ENCODE measurements around the gene SFMBT2. TPM values are rescaled to one million over a fixed set of nuclear protein-coding genes. Genes with fewer than 3 reads are reported as not detected.
A peak's percentile ranks its signal among the peaks of the same experiment; 100 is the strongest.
"Not testable (repeated sequence)": the region's sequence is repeated elsewhere in the genome, so short reads cannot be mapped to it uniquely, and the experiment has no call there.

SFMBT2 gene
- total RNA-seq, 2 experiments from 2014 or later: 63.1 to 63.2 TPM

- not testable (repeated sequence) for ATAC-seq
These were observed 198.1 kb downstream of the SFMBT2 start for GRCh38 chr10:7212696-7213095.

GRCh38 chr10:7211857-7212577, 198.8 kb downstream of the SFMBT2 start:
- CTCF ChIA-PET: no interaction called here
- H3K27ac Mint-ChIP-seq: no peak overlapping the region
- DNase-seq: no peak
- H3K4me3 Mint-ChIP-seq: no peak overlapping the region
- peaks cover 4% of the 10 kb centered on the region for H3K4me1 Mint-ChIP-seq (ENCODE audit: low read depth)
- H3K9me3 Mint-ChIP-seq (ENCODE audit: insufficient read depth): no peaks in the 10 kb centered on the region
- H3K27me3 Mint-ChIP-seq (ENCODE audit: low read depth): no peaks in the 10 kb centered on the region
- POLR2A ChIA-PET: no interaction called here
- ATAC-seq: no peak
- H3K36me3 Mint-ChIP-seq (ENCODE audit: low read depth): peaks cover 85% of the 10 kb centered on the region

More at GRCh38 chr10:7212696-7213095, 198.1 kb downstream of the SFMBT2 start:
- H3K27ac Mint-ChIP-seq; H3K9me3 Mint-ChIP-seq (ENCODE audit: insufficient read depth); CTCF ChIA-PET; DNase-seq; POLR2A ChIA-PET; H3K4me1 Mint-ChIP-seq (ENCODE audit: low read depth); H3K4me3 Mint-ChIP-seq; H3K27me3 Mint-ChIP-seq (ENCODE audit: low read depth): not testable (repeated sequence)
- peaks cover 83% of the 10 kb centered on the region for H3K36me3 Mint-ChIP-seq (ENCODE audit: low read depth)

GRCh38 chr10:7210516-7210915, 200.3 kb downstream of the SFMBT2 start:
- ATAC-seq (no peak), DNase-seq (no peak)
- Mint-ChIP-seq H3K27ac (no peak overlapping the region), H3K36me3 (ENCODE audit: low read depth) (peaks cover 85% of the 10 kb centered on the region), H3K4me1 (ENCODE audit: low read depth) (peaks cover 4% of the 10 kb centered on the region), H3K4me3 (no peak overlapping the region), H3K9me3 (ENCODE audit: insufficient read depth) (no peaks in the 10 kb centered on the region), H3K27me3 (ENCODE audit: low read depth) (no peaks in the 10 kb centered on the region)
- ChIA-PET CTCF (no interaction called here), POLR2A (no interaction called here)

GRCh38 chr10:7209458-7209857, 201.4 kb downstream of the SFMBT2 start:
- POLR2A ChIA-PET: no interaction called here

GRCh38 chr10:7206412-7207100, 204.3 kb downstream of the SFMBT2 start:
- CTCF ChIA-PET: no interaction called here
- H3K36me3 Mint-ChIP-seq (ENCODE audit: low read depth): peaks cover 73% of the 10 kb centered on the region
- H3K27ac Mint-ChIP-seq: peak overlapping the region; percentile 23
- no peaks in the 10 kb centered on the region for H3K27me3 Mint-ChIP-seq (ENCODE audit: low read depth)
- DNase-seq: no peak
- H3K4me1 Mint-ChIP-seq (ENCODE audit: low read depth): peaks cover 4% of the 10 kb centered on the region
- no peak for ATAC-seq
- no peaks in the 10 kb centered on the region for H3K9me3 Mint-ChIP-seq (ENCODE audit: insufficient read depth)
- POLR2A ChIA-PET: no interaction called here
- H3K4me3 Mint-ChIP-seq: no peak overlapping the region

More at GRCh38 chr10:7209458-7209857, 201.4 kb downstream of the SFMBT2 start:
- Mint-ChIP-seq H3K4me1 (ENCODE audit: low read depth) (peaks cover 4% of the 10 kb centered on the region), H3K9me3 (ENCODE audit: insufficient read depth) (no peaks in the 10 kb centered on the region), H3K27me3 (ENCODE audit: low read depth) (no peaks in the 10 kb centered on the region), H3K27ac (no peak overlapping the region), H3K4me3 (no peak overlapping the region), H3K36me3 (ENCODE audit: low read depth) (peaks cover 77% of the 10 kb centered on the region)
- DNase-seq (no peak), ATAC-seq (no peak)
- CTCF ChIA-PET: no interaction called here

GRCh38 chr10:7205656-7206055, 205.2 kb downstream of the SFMBT2 start:
- ChIA-PET CTCF (no interaction called here), POLR2A (no interaction called here)
- no peak for ATAC-seq
- no peak overlapping the region for H3K27ac Mint-ChIP-seq
- no peak overlapping the region for H3K4me3 Mint-ChIP-seq
- H3K27me3 Mint-ChIP-seq (ENCODE audit: low read depth): no peaks in the 10 kb centered on the region
- peaks cover 3% of the 10 kb centered on the region for H3K4me1 Mint-ChIP-seq (ENCODE audit: low read depth)
- H3K36me3 Mint-ChIP-seq (ENCODE audit: low read depth): peaks cover 78% of the 10 kb centered on the region
- H3K9me3 Mint-ChIP-seq (ENCODE audit: insufficient read depth): no peaks in the 10 kb centered on the region
- no peak for DNase-seq

- Mint-ChIP-seq H3K9me3 (ENCODE audit: insufficient read depth) (no peaks in the 10 kb centered on the region), H3K36me3 (ENCODE audit: low read depth) (peaks cover 78% of the 10 kb centered on the region), H3K4me3 (no peak overlapping the region), H3K4me1 (ENCODE audit: low read depth) (no peaks in the 10 kb centered on the region), H3K27ac (peak overlapping the region; percentile 26), H3K27me3 (ENCODE audit: low read depth) (no peaks in the 10 kb centered on the region)
- POLR2A ChIA-PET: no interaction called here
- CTCF ChIA-PET: interaction anchor here (0.9 to 1.4 kb wide), 2 partner anchors 10 to 82 kb away, joined by 3 read pairs; no protein-coding TSS in a partner anchor
- DNase-seq: no peak
- ATAC-seq: no peak
These were observed 208.0 kb downstream of the SFMBT2 start for GRCh38 chr10:7202793-7203355.

GRCh38 chr10:7199152-7199760, 211.6 kb downstream of the SFMBT2 start:
- CTCF ChIA-PET: no interaction called here
- Mint-ChIP-seq H3K4me3 (no peak overlapping the region), H3K27me3 (ENCODE audit: low read depth) (no peaks in the 10 kb centered on the region), H3K27ac (no peak overlapping the region), H3K9me3 (ENCODE audit: insufficient read depth) (peaks cover 12% of the 10 kb centered on the region), H3K36me3 (ENCODE audit: low read depth) (peaks cover 88% of the 10 kb centered on the region), H3K4me1 (ENCODE audit: low read depth) (peaks cover 22% of the 10 kb centered on the region)
- ATAC-seq: no peak
- POLR2A ChIA-PET: no interaction called here
- no peak for DNase-seq

GRCh38 chr10:7196284-7196683, 214.6 kb downstream of the SFMBT2 start:
- POLR2A ChIA-PET: no interaction called here
- peaks cover 50% of the 10 kb centered on the region for H3K4me1 Mint-ChIP-seq (ENCODE audit: low read depth)

GRCh38 chr10:7195118-7195517, 215.7 kb downstream of the SFMBT2 start:
- POLR2A ChIA-PET: interaction anchor here (0.7 kb wide), 1 partner anchor 593 kb away, joined by 3 read pairs; the partner anchor contains the start of gene KIN

More at GRCh38 chr10:7196284-7196683, 214.6 kb downstream of the SFMBT2 start:
- no peaks in the 10 kb centered on the region for H3K27me3 Mint-ChIP-seq (ENCODE audit: low read depth)
- H3K27ac Mint-ChIP-seq: peak overlapping the region; percentile 61
- DNase-seq (no peak), ATAC-seq (no peak)
- no peak overlapping the region for H3K4me3 Mint-ChIP-seq
- CTCF ChIA-PET: no interaction called here
- peaks cover 12% of the 10 kb centered on the region for H3K9me3 Mint-ChIP-seq (ENCODE audit: insufficient read depth)
- peaks cover 90% of the 10 kb centered on the region for H3K36me3 Mint-ChIP-seq (ENCODE audit: low read depth)

GRCh38 chr10:7194571-7194970, 216.3 kb downstream of the SFMBT2 start:
- ATAC-seq (no peak), DNase-seq (no peak)
- peaks cover 88% of the 10 kb centered on the region for H3K36me3 Mint-ChIP-seq (ENCODE audit: low read depth)
- POLR2A ChIA-PET: interaction anchor here (0.7 kb wide), 1 partner anchor 593 kb away, joined by 3 read pairs; the partner anchor contains the start of gene KIN
- CTCF ChIA-PET: interaction anchor here (1.1 to 1.6 kb wide), 3 partner anchors 73 to 274 kb away, joined by 3 to 6 read pairs (median 3); no protein-coding TSS in a partner anchor
- H3K4me1 Mint-ChIP-seq (ENCODE audit: low read depth): peaks cover 61% of the 10 kb centered on the region
- H3K9me3 Mint-ChIP-seq (ENCODE audit: insufficient read depth): peaks cover 12% of the 10 kb centered on the region
- H3K4me3 Mint-ChIP-seq: no peak overlapping the region
- peak overlapping the region; percentile 93 for H3K27ac Mint-ChIP-seq
- H3K27me3 Mint-ChIP-seq (ENCODE audit: low read depth): no peaks in the 10 kb centered on the region

More at GRCh38 chr10:7195118-7195517, 215.7 kb downstream of the SFMBT2 start:
- peak overlapping the region; percentile 56 for H3K27ac Mint-ChIP-seq
- no peaks in the 10 kb centered on the region for H3K27me3 Mint-ChIP-seq (ENCODE audit: low read depth)
- DNase-seq (no peak), ATAC-seq (no peak)
- peaks cover 12% of the 10 kb centered on the region for H3K9me3 Mint-ChIP-seq (ENCODE audit: insufficient read depth)
- H3K36me3 Mint-ChIP-seq (ENCODE audit: low read depth): peaks cover 88% of the 10 kb centered on the region
- peaks cover 60% of the 10 kb centered on the region for H3K4me1 Mint-ChIP-seq (ENCODE audit: low read depth)
- no peak overlapping the region for H3K4me3 Mint-ChIP-seq
- CTCF ChIA-PET: interaction anchor here (1.1 to 1.2 kb wide), 2 partner anchors 73 to 275 kb away, joined by 3 to 6 read pairs; no protein-coding TSS in a partner anchor

Data from activated CD8-positive, alpha-beta T cell treated with anti-CD3 and anti-CD28 coated beads, Interleukin-2, amount 10 ng/mL, durations not matched to agents 7 days and 5 days (primary cell).